GM18951 (cell line): Measurements from ENCODE around the gene FANCC.

Source experiments
- POLR2A ChIP-seq: IDR thresholded peaks from 4 replicates; pipeline ENCODE4 v1.6.1; 2011; ENCODE audit warnings: mild to moderate bottlenecking; ENCODE audit not compliant: insufficient read length, insufficient read depth; ENCODE audit errors: extremely low read depth
- in situ Hi-C: fragments of 300-500 bp; cut with MboI; formaldehyde crosslinking; loops from one replicate; pipeline ENCODE4 v1.12.0; 2022; ENCODE audit warnings: low sequenced_read_pairs, mixed read lengths, inconsistent platforms; ENCODE audit not compliant: unreplicated experiment

The FANCC gene

DNA sequence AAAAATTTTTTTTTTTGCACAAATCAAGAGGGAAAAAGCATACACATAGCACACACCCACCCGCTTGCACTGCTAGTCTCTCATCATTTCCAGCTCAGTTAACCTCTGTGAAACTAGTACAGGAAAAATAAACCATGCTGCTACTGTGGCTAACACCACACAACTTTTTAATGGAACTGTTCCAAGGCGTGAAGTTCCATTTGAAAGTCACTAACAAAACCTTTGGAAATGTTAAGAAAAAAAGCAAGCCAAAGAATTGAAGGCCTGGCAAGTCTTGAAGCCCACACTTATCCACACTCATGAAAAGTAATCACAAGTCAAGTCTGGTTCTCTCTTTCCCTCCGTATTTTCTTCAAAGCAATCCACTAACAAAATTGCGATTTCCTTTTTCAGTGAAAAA lies 116.3 kb downstream of the FANCC start:
- TF ChIP-seq POLR2A = no peak
- in situ Hi-C loops = no loop called here

DNA sequence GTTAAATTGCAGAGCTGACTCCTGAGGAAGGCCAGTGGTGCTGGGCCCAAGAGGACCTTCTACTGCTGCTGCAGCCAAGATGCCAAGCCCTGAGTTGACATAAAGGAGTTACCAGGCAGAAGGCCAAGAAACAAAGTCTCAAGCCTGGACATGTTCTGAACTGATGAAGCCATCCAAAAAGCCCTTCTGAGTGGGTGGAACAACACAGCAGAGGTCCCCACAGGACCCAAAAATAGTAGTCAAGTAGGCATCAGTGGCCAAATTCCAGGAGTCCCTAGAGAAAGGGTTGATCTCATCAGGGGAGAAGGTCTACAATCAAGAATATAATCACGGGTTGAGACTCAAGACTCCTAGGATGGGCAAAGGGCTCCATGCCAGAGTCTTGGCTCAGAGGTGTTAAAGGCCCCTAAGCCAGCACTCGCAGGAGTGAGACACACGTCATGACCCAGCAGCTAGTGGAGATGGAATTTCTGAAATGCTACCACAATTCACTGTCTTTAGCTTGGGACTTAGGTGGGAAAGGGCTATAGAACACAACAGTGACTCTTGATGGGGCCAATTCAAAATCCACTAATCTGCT lies 119.7 kb downstream of the FANCC start:
- no peak for TF ChIP-seq POLR2A
- in situ Hi-C loops = no loop called here

DNA sequence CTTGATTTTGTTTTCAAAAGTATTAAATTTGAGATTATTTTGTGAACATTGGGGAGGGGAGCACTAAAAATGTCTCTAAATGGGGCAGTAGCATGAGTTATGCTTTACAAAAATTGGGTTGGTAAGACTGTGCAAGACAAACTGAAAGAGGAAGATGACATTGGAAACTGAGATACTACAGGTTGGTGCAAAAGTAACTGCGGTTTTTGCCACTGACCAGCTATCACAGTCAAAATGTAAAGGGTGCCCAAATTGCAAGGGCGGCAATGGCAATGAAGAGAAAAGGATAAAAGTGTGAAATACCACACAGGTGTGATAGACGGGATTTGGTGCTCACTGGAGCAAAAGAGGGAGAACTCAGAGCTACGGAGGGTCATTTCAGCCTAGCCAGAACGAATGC lies 124.0 kb downstream of the FANCC start:
- TF ChIP-seq POLR2A = no peak
- in situ Hi-C loops = no loop called here

DNA sequence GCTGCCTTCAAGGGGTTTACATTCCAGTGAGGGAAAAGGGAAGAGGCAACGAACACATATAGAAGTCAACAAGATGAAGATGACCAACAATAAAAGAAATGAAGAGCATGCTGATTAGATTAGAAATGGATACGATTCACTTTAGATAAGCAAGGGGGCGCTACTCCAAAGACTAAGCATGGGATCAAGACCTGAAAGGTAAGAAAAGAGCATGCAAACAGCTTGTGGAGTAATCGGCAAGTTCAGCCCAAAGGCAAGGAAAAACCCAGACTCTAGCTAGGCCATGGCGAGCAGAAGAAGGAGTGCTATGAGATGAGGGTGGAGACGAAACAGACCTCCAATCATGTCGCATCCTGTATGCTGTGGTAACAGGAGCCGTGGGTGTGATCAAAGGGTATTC lies 124.4 kb downstream of the FANCC start:
- in situ Hi-C loops = no loop called here
- TF ChIP-seq POLR2A = no peak

DNA sequence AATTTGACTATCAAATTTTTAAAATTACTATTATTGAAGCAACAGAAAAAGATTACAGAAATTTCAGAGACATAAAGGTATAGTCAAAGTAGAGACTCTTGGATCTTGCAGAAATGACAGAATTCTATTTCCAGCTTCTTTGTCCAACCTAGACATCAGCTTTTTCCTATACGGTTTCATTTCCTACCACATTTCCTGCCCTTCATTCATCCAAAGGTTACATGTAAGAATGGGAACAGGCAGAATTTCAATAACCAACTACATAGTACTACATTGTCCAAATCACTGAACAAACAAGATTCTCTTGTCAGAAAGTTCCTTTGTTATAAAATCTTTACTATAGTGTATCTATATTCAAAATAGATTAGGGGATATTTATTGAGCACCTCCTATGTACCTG lies 124.9 kb downstream of the FANCC start:
- no peak for TF ChIP-seq POLR2A
- in situ Hi-C loops = no loop called here

DNA sequence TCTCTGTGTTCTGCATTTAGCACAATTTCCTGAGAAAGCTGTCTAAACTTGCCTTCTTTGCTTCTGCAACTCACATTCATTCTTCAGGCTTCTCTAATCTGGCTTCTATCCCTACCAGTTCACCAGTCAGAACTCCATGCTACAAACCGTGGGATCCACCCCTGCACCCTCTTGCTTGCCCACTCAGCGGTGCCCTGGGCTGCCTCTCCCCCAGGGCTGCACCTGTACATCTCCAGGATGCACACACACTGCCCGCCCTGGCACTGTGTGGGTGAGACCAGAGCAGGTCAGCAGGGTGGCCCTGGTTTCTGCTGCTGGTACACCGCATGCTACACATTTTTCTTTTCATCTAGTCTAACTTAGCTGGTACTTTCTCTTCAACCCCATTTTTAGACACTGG lies 127.1 kb downstream of the FANCC start:
- in situ Hi-C loops = no loop called here
- no peak for TF ChIP-seq POLR2A

DNA sequence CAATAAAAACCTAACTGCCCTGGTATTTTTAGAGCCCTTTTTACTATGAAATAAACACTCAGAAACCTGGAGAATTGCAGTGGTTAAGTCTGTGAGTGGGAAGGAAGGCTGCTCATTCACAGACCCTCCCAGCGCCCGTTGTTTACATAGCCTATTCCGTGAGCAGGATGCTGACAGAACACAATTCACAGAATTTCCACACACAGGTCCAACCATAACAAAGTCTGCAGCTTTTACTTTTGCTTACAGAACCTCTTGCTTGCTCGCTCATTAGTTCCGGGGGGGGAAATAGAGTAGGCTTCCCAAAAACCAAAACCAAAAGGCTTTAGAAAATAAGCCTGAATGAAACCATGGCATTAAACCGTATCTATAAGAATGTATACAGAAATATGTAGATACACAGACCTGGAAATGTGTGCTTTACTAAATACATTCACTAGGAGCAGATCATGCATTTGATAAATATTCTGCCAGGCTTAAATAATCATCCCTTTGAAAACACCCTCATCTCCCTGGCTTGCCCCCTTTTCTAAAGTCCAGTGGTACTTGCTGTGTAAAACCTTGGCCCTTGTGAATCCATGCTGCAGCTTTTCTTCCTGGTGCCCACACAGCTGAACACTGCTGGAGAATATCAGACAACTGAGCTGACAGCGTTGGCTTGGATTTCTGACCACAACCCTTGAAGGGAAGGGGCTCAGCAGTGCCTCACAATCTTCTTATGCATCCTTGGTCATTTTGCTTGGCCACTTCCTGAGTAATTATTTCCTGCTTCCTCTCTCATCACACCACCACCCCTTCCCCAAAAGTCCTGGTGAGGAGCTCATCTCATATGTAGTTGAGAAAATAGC lies 128.0 kb downstream of the FANCC start:
- in situ Hi-C loops = no loop called here
- no peak for TF ChIP-seq POLR2A

DNA sequence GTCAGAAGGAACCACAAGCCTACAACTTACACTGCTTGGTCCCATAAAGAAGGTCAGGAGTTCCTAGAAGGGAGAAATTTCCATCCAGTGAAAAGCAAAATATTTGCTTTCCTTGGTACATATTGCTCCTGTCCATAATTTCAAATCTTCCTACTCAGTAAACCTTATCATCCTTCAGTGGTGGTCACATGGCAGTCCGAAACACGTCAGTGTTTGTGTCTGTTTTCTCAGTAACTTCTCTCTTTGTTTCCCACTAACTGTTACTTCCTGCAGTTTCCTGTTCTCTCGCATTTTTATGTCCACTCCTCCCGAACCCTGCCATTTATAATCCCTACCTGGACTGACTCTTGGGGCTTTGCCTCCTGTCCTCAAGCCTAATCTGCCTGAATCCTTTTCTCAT lies 129.1 kb downstream of the FANCC start:
- no peak for TF ChIP-seq POLR2A
- in situ Hi-C loops = no loop called here

DNA sequence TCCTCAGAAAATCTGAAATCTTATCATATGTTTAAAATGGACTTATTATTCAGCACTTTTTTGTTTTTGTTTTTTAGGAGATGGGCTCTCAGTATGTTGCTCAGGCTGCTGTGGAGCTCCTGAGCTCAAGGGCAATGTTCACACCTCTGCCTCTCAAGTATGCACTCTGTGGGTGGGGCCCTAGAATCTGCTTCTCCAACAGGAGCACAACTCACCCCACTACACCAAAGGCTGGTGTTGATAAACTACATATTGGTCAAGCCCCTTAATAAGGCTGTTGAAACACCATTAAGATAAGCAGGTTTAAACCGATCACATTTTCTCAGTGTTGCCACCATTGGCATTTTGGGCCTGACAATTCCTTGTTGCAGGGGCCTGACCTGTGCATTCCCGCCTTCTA lies 131.6 kb downstream of the FANCC start:
- TF ChIP-seq POLR2A = no peak
- in situ Hi-C loops = no loop called here

DNA sequence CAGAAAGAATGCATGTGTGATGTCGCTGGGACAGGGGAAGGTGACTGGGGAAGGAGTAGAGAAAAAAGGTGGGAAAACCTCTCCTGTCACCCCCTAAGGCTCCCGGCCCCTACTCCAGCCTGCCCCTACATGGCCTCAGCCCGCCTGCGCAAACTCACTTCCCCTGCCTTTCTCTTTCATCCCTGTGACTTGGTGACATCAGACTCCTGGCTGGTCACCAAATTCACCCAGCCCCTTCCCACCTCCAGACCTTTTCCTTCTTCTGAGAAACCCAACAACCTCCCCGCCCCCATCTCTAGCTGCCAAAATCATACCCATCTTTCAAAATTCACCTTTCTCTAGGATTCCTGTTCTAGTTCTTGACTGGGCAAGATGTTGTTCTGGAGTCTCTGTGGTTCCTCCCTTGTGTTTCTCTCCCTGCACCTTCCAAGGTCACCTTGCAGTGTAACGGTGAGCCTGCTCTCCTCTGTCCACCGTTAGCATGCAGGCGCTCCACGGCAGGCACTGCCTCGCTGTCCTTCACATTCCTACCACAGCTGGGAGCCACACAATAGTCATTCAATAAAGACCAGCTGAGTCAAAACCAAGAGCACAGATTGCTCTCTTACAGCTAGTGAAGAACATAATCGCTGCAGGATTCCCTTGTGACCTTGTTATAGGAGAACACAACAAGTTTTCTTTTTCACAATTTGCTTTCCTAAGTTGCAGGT lies 134.5 kb downstream of the FANCC start:
- no peak for TF ChIP-seq POLR2A
- in situ Hi-C loops = no loop called here

DNA sequence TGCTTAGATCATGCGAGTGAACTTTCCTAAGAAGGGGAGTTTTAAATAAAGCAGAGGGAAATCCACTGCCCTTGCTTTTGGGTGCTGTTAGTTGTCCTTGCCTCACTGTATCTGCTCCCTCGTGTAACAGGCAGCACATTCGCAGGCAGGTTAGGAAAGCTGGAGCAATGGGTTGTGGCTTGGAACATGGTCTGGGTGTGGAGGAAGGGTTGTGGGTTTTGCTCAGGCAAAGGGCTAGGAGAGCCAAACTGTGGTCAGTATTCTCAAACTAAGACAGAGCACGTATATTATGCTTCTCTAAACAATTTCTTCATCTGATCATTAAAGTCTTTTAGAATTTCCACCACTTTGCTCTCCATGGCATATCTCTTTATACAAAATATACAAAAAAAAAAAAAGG lies 135.7 kb downstream of the FANCC start:
- in situ Hi-C loops = no loop called here
- no peak for TF ChIP-seq POLR2A

DNA sequence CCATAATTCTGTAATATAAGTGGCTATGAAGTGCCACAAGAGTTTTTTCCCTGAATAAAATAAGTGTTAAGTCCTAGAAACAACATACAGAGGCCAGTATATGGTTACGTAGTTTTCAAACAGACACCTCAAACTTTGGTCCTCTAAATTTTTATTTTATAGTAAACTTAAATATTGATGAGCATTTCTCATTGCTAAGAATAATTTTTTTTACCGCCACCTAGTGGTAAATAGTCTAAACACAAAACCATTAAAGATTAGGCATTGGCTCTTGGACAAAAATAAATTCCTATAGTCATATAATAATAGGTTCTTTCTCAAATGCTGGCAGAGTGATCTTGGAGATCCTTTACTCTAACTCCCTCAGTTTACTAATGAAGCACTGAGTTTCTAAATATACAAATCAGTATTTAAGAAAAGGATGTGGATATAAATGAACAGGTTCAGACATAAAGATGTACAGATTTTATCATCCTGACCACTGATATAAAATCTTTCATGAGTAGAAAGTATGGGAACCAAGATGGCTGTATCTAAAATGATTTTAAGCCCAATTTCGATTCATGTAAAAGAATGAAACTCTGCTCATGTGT lies 136.2 kb downstream of the FANCC start:
- in situ Hi-C loops = no loop called here
- TF ChIP-seq POLR2A = no peak

DNA sequence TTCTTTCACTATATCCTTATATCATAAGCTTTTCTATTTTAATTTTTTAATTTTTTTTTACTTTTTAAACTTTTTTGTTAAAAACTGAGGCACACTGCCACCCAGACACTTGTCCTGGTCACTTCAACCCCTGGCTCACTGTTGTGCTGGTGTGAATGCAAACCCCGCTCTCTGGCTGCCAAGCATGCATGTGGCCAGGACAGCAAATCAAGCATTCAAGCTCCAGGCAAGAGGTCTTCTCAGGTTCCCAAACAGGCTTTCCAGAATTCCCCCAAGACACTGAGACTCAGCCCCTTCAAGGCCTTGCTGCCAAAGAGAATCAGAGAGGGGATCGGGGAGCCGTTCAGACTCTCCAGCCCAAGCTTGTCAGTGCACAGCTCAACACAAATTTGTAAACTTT lies 139.9 kb downstream of the FANCC start:
- TF ChIP-seq POLR2A = no peak
- in situ Hi-C loops = no loop called here
